ENCODE data around the gene EPOP. TPM values are rescaled to one million over a fixed set of nuclear protein-coding genes. Genes with fewer than 3 reads are reported as not detected.

EPOP gene
- total and polyA plus RNA-seq, 2 of the 13 experiments (the other 11 are each of a cell fraction or from before 2014, with no cell fraction given), result 14.7 to 37.8 TPM

- TF ChIP-seq ARNT (IDR thresholded peaks at IDR 0.05) (no peak), ZFP90 (CRISPR knock-in tag; IDR thresholded peaks at IDR 0.05; ENCODE audit: borderline replicate concordance) (no peak; the same call in 1 of the 2 replicates), CBX5 (CRISPR knock-in tag; IDR thresholded peaks at IDR 0.05; ENCODE audit: borderline replicate concordance) (0 out of 2 replicates have a peak, but pooled peaks have one; percentile 80), ZNF282 (IDR thresholded peaks at IDR 0.05; ENCODE audit: partially characterized antibody) (no peak), ATRX (CRISPR knock-in tag; IDR thresholded peaks at IDR 0.05; ENCODE audit: borderline replicate concordance) (no peak), ZNF543 (CRISPR knock-in tag; IDR thresholded peaks at IDR 0.05) (no peak), ZFP62 (CRISPR knock-in tag; IDR thresholded peaks at IDR 0.05) (no peak), CBX2 (IDR thresholded peaks at IDR 0.05; ENCODE audit: low read depth, low read length) (no peak), CBX2 (CRISPR knock-in tag; IDR thresholded peaks at IDR 0.05; ENCODE audit: low read depth) (no peak), ZNF777 (CRISPR knock-in tag; IDR thresholded peaks at IDR 0.05) (no peak; the same call in 1 of the 2 replicates), EP300 (IDR thresholded peaks at IDR 0.05; ENCODE audit: low read depth in 2 of 2, low read length in 2 of 2) (no peak), EP300 (CRISPR knock-in tag; IDR thresholded peaks at IDR 0.05; ENCODE audit: borderline replicate concordance) (peak; percentile 41; the same call in 1 of the 2 replicates), U2AF2 (IDR thresholded peaks at IDR 0.05; ENCODE audit: low read depth, low read length) (0 out of 2 replicates have a peak, but pooled peaks have one; percentile 24), DMAP1 (CRISPR knock-in tag; IDR thresholded peaks at IDR 0.05) (no peak), SALL1 (CRISPR knock-in tag; IDR thresholded peaks at IDR 0.05) (no peak; the same call in 1 of the 2 replicates), ZMAT3 (CRISPR knock-in tag; conservative IDR thresholded peaks at IDR 0.05) (no peak), DMTF1 (CRISPR knock-in tag; IDR thresholded peaks at IDR 0.05) (no peak), NFKB2 (CRISPR knock-in tag; IDR thresholded peaks at IDR 0.05; ENCODE audit: borderline replicate concordance) (no peak; the same call in 1 of the 2 replicates), ESRRA (CRISPR knock-in tag; IDR thresholded peaks at IDR 0.05; ENCODE audit: low read depth) (no peak), YY1 (IDR thresholded peaks at IDR 0.05; ENCODE audit: insufficient read depth, insufficient replicate concordance, low read depth, low read length) (peak; percentile 86), ZBTB7B (CRISPR knock-in tag; IDR thresholded peaks at IDR 0.05) (no peak), SETDB1 (CRISPR knock-in tag; IDR thresholded peaks at IDR 0.05; ENCODE audit: borderline replicate concordance) (no peak), TFDP2 (CRISPR knock-in tag; IDR thresholded peaks at IDR 0.05) (0 out of 2 replicates have a peak, but pooled peaks have one; percentile 19), CAMTA2 (CRISPR knock-in tag; IDR thresholded peaks at IDR 0.05; ENCODE audit: borderline replicate concordance) (no peak), TARDBP (CRISPR knock-in tag; IDR thresholded peaks at IDR 0.05) (peak; percentile 7), PAWR (CRISPR knock-in tag; IDR thresholded peaks at IDR 0.05; ENCODE audit: borderline replicate concordance) (no peak), ZNF350 (CRISPR knock-in tag; IDR thresholded peaks at IDR 0.05; ENCODE audit: borderline replicate concordance, low read depth) (no peak)
- TF ChIP-seq, protein P1, sequence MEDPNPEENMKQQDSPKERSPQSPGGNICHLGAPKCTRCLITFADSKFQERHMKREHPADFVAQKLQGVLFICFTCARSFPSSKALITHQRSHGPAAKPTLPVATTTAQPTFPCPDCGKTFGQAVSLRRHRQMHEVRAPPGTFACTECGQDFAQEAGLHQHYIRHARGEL (CRISPR knock-in tag; IDR thresholded peaks at IDR 0.05), result no peak
Observed at GRCh38 chr17:38704606-38705522, 30.1 kb upstream of the EPOP start, which contains the start of gene MLLT6 (continued).
